LNCaP clone FGC (cell line): ENCODE measurements around the gene RALBP1.

ENCODE experiments used
- DNase-seq: peaks from one replicate; pipeline ENCODE4 v3.0.0-alpha.2; 2011; ENCODE audit warnings: low read depth
- H3K4me3 ChIP-seq: 2 replicates; pipeline ENCODE4 v1.5.1; 2011; ENCODE audit warnings: mild to moderate bottlenecking, low read depth, low read length, control low read depth
- TF ChIP-seq, protein P1 (sequence below): IDR thresholded peaks from 2 replicates; pipeline ENCODE4 v1.5.1; 2012; ENCODE audit warnings: mild to moderate bottlenecking; ENCODE audit not compliant: control insufficient read depth, insufficient read depth; ENCODE audit errors: extremely low read depth

RALBP1 gene

DNA sequence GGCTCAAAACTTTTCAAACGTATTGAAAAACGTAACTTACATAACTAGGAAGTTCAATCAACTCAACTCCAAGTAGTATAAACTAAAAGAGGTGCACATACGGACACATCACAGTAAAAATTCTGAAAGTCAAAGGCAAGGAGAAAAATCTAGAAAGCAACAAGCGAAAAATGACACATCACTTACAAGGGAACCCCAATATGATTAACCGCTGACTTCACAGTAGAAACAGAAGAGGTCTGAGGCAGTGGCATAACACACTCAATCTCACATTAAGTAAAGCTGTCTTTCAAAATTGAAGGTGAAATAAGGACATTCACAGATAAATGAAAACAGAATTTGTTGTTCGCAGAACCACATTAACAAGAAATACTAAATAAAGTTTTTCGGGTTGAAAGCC lies 106.4 kb downstream of the RALBP1 start:
- H3K4me3 ChIP-seq: no peak overlapping the region
- TF ChIP-seq, protein P1, sequence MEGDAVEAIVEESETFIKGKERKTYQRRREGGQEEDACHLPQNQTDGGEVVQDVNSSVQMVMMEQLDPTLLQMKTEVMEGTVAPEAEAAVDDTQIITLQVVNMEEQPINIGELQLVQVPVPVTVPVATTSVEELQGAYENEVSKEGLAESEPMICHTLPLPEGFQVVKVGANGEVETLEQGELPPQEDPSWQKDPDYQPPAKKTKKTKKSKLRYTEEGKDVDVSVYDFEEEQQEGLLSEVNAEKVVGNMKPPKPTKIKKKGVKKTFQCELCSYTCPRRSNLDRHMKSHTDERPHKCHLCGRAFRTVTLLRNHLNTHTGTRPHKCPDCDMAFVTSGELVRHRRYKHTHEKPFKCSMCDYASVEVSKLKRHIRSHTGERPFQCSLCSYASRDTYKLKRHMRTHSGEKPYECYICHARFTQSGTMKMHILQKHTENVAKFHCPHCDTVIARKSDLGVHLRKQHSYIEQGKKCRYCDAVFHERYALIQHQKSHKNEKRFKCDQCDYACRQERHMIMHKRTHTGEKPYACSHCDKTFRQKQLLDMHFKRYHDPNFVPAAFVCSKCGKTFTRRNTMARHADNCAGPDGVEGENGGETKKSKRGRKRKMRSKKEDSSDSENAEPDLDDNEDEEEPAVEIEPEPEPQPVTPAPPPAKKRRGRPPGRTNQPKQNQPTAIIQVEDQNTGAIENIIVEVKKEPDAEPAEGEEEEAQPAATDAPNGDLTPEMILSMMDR: no peak
- no peak for DNase-seq

DNA sequence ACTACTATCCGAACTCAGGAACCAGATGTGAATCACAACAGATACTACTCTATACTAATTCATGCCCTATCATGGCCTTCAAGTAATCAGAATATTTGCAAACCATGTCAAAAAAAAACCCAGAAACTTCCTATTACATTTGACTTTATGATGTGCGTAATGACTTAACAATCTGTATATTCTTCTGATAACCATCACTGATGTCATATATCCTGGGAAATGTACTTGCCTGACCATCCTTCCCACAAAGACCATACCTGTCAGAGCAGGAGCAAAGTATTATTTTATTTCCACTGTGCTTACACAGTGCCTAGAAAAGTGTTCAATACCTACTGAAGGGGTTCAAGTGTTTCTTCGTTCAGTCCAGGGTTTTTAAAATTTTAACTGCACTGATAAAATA lies 111.5 kb downstream of the RALBP1 start:
- no peak for DNase-seq
- TF ChIP-seq, protein P1: no peak
- no peak overlapping the region for H3K4me3 ChIP-seq
